WTC11 (cell line): ENCODE results near the gene BANK1. TPM values are rescaled to one million over a fixed set of nuclear protein-coding genes. Genes with fewer than 3 reads are reported as not detected.

ENCODE experiments used
- ATAC-seq: fragments of 200-7000 bp; cut with Tn5 transposase; 2 replicates; pipeline ENCODE4 v1.10.0; 2021; ENCODE audit warnings: mild to moderate bottlenecking, moderate library complexity
- CTCF ChIA-PET: fragments of 300-600 bp; sonication (Branson Sonifier 250); formaldehyde crosslinking; loops from one replicate; lab custom pipeline; 2021; ENCODE audit warnings: antibody characterized with exemption; lab: Charles Lee
- POLR2A ChIA-PET: fragments of 350-600 bp; sonication (Branson Sonifier 250); formaldehyde crosslinking; loops from one replicate; lab custom pipeline; 2021; ENCODE audit warnings: antibody characterized with exemption; lab: Charles Lee
- DNase-seq: peaks from one replicate; pipeline ENCODE4 v3.0.0; 2021; ENCODE audit warnings: low spot score
- H3K27ac Mint-ChIP-seq: 2 replicates; pipeline ENCODE4 v1.8.0; 2021; ENCODE audit warnings: mixed read lengths
- H3K27me3 Mint-ChIP-seq: 2 replicates; pipeline ENCODE4 v1.8.0; 2021; ENCODE audit warnings: low read depth, mild to moderate bottlenecking, moderate library complexity, mixed read lengths
- H3K36me3 Mint-ChIP-seq: 2 replicates; pipeline ENCODE4 v1.8.0; 2021; ENCODE audit warnings: mixed read lengths
- H3K4me1 Mint-ChIP-seq: 2 replicates; pipeline ENCODE4 v1.8.0; 2022; ENCODE audit warnings: mixed read lengths
- H3K4me3 Mint-ChIP-seq: 2 replicates; pipeline ENCODE4 v1.8.0; 2021; ENCODE audit warnings: mild to moderate bottlenecking, moderate library complexity, mixed read lengths
- H3K9me3 Mint-ChIP-seq: 2 replicates; pipeline ENCODE4 v1.8.0; 2021; ENCODE audit warnings: mixed read lengths
- E2F4 ChIP-seq: sonication (generic); formaldehyde crosslinking; IDR thresholded peaks from 2 replicates; pipeline ENCODE4 v1.8.1; 2022; ENCODE audit warnings: low read depth, mild to moderate bottlenecking, moderate library complexity, missing genetic modification reagents, borderline replicate concordance
- FOXJ3 ChIP-seq: sonication (generic); formaldehyde crosslinking; IDR thresholded peaks from 2 replicates; pipeline ENCODE4 v1.9.0; 2021; ENCODE audit warnings: missing genetic modification reagents, mild to moderate bottlenecking, borderline replicate concordance
- FOXP1 ChIP-seq: sonication (generic); formaldehyde crosslinking; IDR thresholded peaks from 2 replicates; pipeline ENCODE4 v1.8.0; 2022; ENCODE audit warnings: missing genetic modification reagents, mild to moderate bottlenecking, moderate library complexity, borderline replicate concordance
- GTF2I ChIP-seq: fragments of 250-450 bp; sonication (Bioruptor Pico); conservative IDR thresholded peaks from 2 replicates; pipeline ENCODE4 v1.4.0; 2021; ENCODE audit warnings: mild to moderate bottlenecking
- JUN ChIP-seq: sonication (generic); formaldehyde crosslinking; IDR thresholded peaks from 2 replicates; pipeline ENCODE4 v1.8.0; 2023; ENCODE audit warnings: mild to moderate bottlenecking, missing genetic modification reagents
- NFATC4 ChIP-seq: fragments of 250-450 bp; sonication (Bioruptor Pico); IDR thresholded peaks from 2 replicates; pipeline ENCODE4 v1.9.0; 2021; ENCODE audit warnings: mild to moderate bottlenecking
- OVOL2 ChIP-seq: fragments of 250-450 bp; sonication (Bioruptor Pico); IDR thresholded peaks from 2 replicates; pipeline ENCODE4 v1.9.0; 2021; ENCODE audit warnings: mild to moderate bottlenecking, borderline replicate concordance
- PRRX2 ChIP-seq: fragments of 250-450 bp; sonication (Bioruptor Pico); IDR thresholded peaks from 2 replicates; pipeline ENCODE4 v1.8.0; 2021; ENCODE audit warnings: mild to moderate bottlenecking
- RORB ChIP-seq: fragments of 250-450 bp; sonication (Bioruptor Pico); IDR thresholded peaks from 2 replicates; pipeline ENCODE4 v1.9.0; 2021; ENCODE audit warnings: mild to moderate bottlenecking
- USF1 ChIP-seq: sonication (generic); formaldehyde crosslinking; IDR thresholded peaks from 2 replicates; pipeline ENCODE4 v1.8.0; 2022; ENCODE audit warnings: mild to moderate bottlenecking, missing genetic modification reagents
- ZNF121 ChIP-seq: sonication (generic); formaldehyde crosslinking; IDR thresholded peaks from 2 replicates; pipeline ENCODE4 v1.8.0; 2023; ENCODE audit warnings: missing genetic modification reagents
- ZNF317 ChIP-seq: sonication (generic); formaldehyde crosslinking; IDR thresholded peaks from 2 replicates; pipeline ENCODE4 v1.8.1; 2023; ENCODE audit warnings: low read depth, mild to moderate bottlenecking, moderate library complexity, missing genetic modification reagents, borderline replicate concordance
- ZNF396 ChIP-seq: fragments of 250-450 bp; sonication (Bioruptor Pico); IDR thresholded peaks from 2 replicates; pipeline ENCODE4 v1.8.0; 2021; ENCODE audit warnings: mild to moderate bottlenecking, moderate library complexity, borderline replicate concordance
- ZNF423 ChIP-seq: fragments of 250-450 bp; sonication (Bioruptor Pico); IDR thresholded peaks from 2 replicates; pipeline ENCODE4 v2.1.2; 2022; ENCODE audit warnings: mild to moderate bottlenecking, moderate library complexity
- total RNA-seq: library from RNA; stranded (reverse); gene quantifications from 3 replicates; pipeline ENCODE4 v1.2.3, GENCODE V29; 2021
- TF ChIP-seq, protein P1 (sequence below): fragments of 250-450 bp; sonication (Bioruptor Pico); IDR thresholded peaks from 2 replicates; pipeline ENCODE4 v1.9.0; 2021; ENCODE audit warnings: mild to moderate bottlenecking
- TF ChIP-seq, protein P2 (sequence below): sonication (generic); formaldehyde crosslinking; IDR thresholded peaks from 2 replicates; pipeline ENCODE4 v1.8.1; 2023; ENCODE audit warnings: mild to moderate bottlenecking, missing genetic modification reagents
- TF ChIP-seq, protein P3 (sequence below): fragments of 250-450 bp; sonication (Bioruptor Pico); IDR thresholded peaks from 2 replicates; pipeline ENCODE4 v1.9.0; 2021; ENCODE audit warnings: moderate library complexity, mild to moderate bottlenecking, inconsistent platforms, borderline replicate concordance
- TF ChIP-seq, protein P4 (sequence below): sonication (generic); formaldehyde crosslinking; IDR thresholded peaks from 2 replicates; pipeline ENCODE4 v1.8.0; 2022; ENCODE audit warnings: missing genetic modification reagents
- TF ChIP-seq, protein P5 (sequence below): sonication (generic); formaldehyde crosslinking; IDR thresholded peaks from 2 replicates; pipeline ENCODE4 v1.8.0; 2022; ENCODE audit warnings: mild to moderate bottlenecking, missing genetic modification reagents

Gene BANK1
- total RNA-seq, 1 experiment from 2014 or later, result 0.68 TPM

GRCh38 chr4:101846550-101846949 is 56.0 kb downstream of the BANK1 start (continued):
- TF ChIP-seq, protein P1, sequence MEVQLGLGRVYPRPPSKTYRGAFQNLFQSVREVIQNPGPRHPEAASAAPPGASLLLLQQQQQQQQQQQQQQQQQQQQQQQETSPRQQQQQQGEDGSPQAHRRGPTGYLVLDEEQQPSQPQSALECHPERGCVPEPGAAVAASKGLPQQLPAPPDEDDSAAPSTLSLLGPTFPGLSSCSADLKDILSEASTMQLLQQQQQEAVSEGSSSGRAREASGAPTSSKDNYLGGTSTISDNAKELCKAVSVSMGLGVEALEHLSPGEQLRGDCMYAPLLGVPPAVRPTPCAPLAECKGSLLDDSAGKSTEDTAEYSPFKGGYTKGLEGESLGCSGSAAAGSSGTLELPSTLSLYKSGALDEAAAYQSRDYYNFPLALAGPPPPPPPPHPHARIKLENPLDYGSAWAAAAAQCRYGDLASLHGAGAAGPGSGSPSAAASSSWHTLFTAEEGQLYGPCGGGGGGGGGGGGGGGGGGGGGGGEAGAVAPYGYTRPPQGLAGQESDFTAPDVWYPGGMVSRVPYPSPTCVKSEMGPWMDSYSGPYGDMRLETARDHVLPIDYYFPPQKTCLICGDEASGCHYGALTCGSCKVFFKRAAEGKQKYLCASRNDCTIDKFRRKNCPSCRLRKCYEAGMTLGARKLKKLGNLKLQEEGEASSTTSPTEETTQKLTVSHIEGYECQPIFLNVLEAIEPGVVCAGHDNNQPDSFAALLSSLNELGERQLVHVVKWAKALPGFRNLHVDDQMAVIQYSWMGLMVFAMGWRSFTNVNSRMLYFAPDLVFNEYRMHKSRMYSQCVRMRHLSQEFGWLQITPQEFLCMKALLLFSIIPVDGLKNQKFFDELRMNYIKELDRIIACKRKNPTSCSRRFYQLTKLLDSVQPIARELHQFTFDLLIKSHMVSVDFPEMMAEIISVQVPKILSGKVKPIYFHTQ (CRISPR knock-in tag), result no peak
- TF ChIP-seq NFATC4 (CRISPR knock-in tag), result no peak
- no peak for TF ChIP-seq E2F4 (CRISPR knock-in tag)
- no peak for TF ChIP-seq OVOL2
- TF ChIP-seq, protein P2, sequence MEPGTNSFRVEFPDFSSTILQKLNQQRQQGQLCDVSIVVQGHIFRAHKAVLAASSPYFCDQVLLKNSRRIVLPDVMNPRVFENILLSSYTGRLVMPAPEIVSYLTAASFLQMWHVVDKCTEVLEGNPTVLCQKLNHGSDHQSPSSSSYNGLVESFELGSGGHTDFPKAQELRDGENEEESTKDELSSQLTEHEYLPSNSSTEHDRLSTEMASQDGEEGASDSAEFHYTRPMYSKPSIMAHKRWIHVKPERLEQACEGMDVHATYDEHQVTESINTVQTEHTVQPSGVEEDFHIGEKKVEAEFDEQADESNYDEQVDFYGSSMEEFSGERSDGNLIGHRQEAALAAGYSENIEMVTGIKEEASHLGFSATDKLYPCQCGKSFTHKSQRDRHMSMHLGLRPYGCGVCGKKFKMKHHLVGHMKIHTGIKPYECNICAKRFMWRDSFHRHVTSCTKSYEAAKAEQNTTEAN (CRISPR knock-in tag), result no peak
- TF ChIP-seq, protein P3, sequence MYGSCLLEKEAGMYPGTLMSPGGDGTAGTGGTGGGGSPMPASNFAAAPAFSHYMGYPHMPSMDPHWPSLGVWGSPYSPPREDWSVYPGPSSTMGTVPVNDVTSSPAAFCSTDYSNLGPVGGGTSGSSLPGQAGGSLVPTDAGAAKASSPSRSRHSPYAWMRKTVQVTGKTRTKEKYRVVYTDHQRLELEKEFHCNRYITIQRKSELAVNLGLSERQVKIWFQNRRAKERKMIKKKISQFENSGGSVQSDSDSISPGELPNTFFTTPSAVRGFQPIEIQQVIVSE (CRISPR knock-in tag), result no peak
- TF ChIP-seq ZNF121 (CRISPR knock-in tag), result no peak

DNA sequence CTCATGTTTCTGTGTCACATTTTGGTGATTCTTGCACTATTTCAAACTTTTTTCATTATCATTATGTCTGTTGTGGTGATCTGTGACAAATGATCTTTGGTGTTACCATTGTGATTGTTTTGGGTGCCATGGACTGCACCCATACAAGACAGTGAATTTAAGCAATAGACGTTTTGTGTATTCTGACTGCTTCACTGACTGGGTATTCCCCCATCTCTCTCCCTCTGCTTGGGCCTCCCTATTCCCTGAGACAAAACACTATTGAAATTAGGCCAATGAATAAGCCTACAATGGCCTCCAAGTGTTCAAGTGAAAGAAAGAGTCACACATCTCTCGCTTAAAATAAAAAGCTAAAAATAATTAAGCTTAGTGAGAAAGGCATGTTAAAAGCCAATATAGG is 60.2 kb downstream of the BANK1 start:
- Mint-ChIP-seq H3K36me3 (no peaks in the 10 kb centered on the region), H3K4me3 (no peak overlapping the region), H3K27me3 (no peaks in the 10 kb centered on the region), H3K27ac (no peak overlapping the region), H3K9me3 (peaks cover 13% of the 10 kb centered on the region), H3K4me1 (peaks cover 6% of the 10 kb centered on the region)
- POLR2A ChIA-PET, result no interaction called here
- ATAC-seq, result no peak
- CTCF ChIA-PET, result no interaction called here
- TF ChIP-seq FOXP1 (CRISPR knock-in tag) (no peak), E2F4 (CRISPR knock-in tag) (no peak), ZNF317 (CRISPR knock-in tag) (no peak), JUN (CRISPR knock-in tag) (no peak), GTF2I (CRISPR knock-in tag) (no peak), ZNF121 (CRISPR knock-in tag) (no peak), ZNF396 (CRISPR knock-in tag) (no peak)
- TF ChIP-seq, protein P3 (CRISPR knock-in tag), result no peak
- TF ChIP-seq, all 79 proteins: peak for 0
- no peak for DNase-seq

- ChIA-PET CTCF (no interaction called here), POLR2A (no interaction called here)
- Mint-ChIP-seq H3K36me3 (no peaks in the 10 kb centered on the region), H3K4me3 (no peak overlapping the region), H3K9me3 (peaks cover 10% of the 10 kb centered on the region), H3K4me1 (peaks cover 6% of the 10 kb centered on the region), H3K27ac (no peak overlapping the region), H3K27me3 (no peaks in the 10 kb centered on the region)
- DNase-seq (no peak), ATAC-seq (no peak)
- TF ChIP-seq, protein P4, sequence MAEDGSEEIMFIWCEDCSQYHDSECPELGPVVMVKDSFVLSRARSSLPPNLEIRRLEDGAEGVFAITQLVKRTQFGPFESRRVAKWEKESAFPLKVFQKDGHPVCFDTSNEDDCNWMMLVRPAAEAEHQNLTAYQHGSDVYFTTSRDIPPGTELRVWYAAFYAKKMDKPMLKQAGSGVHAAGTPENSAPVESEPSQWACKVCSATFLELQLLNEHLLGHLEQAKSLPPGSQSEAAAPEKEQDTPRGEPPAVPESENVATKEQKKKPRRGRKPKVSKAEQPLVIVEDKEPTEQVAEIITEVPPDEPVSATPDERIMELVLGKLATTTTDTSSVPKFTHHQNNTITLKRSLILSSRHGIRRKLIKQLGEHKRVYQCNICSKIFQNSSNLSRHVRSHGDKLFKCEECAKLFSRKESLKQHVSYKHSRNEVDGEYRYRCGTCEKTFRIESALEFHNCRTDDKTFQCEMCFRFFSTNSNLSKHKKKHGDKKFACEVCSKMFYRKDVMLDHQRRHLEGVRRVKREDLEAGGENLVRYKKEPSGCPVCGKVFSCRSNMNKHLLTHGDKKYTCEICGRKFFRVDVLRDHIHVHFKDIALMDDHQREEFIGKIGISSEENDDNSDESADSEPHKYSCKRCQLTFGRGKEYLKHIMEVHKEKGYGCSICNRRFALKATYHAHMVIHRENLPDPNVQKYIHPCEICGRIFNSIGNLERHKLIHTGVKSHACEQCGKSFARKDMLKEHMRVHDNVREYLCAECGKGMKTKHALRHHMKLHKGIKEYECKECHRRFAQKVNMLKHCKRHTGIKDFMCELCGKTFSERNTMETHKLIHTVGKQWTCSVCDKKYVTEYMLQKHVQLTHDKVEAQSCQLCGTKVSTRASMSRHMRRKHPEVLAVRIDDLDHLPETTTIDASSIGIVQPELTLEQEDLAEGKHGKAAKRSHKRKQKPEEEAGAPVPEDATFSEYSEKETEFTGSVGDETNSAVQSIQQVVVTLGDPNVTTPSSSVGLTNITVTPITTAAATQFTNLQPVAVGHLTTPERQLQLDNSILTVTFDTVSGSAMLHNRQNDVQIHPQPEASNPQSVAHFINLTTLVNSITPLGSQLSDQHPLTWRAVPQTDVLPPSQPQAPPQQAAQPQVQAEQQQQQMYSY (CRISPR knock-in tag), result no peak
- TF ChIP-seq RORB (CRISPR knock-in tag) (no peak), FOXJ3 (CRISPR knock-in tag) (no peak), PRRX2 (no peak), ZNF121 (CRISPR knock-in tag) (no peak), USF1 (no peak), ZNF423 (no peak)
- TF ChIP-seq, protein P5, sequence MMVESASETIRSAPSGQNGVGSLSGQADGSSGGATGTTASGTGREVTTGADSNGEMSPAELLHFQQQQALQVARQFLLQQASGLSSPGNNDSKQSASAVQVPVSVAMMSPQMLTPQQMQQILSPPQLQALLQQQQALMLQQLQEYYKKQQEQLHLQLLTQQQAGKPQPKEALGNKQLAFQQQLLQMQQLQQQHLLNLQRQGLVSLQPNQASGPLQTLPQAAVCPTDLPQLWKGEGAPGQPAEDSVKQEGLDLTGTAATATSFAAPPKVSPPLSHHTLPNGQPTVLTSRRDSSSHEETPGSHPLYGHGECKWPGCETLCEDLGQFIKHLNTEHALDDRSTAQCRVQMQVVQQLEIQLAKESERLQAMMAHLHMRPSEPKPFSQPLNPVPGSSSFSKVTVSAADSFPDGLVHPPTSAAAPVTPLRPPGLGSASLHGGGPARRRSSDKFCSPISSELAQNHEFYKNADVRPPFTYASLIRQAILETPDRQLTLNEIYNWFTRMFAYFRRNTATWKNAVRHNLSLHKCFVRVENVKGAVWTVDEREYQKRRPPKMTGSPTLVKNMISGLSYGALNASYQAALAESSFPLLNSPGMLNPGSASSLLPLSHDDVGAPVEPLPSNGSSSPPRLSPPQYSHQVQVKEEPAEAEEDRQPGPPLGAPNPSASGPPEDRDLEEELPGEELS (CRISPR knock-in tag), result no peak
These were observed 61.1 kb downstream of the BANK1 start for GRCh38 chr4:101851672-101852071.
